H1 (cell line): Measurements from ENCODE around the gene B3GLCT.

Experiments used
- CHD2 ChIP-seq: IDR thresholded peaks from 2 replicates; pipeline ENCODE4 v1.6.1; 2012; ENCODE audit warnings: low read length, improper control_type of control experiment
- CTCF ChIP-seq, 3 experiments: IDR thresholded peaks; 1 replicate in 2 of 3; 2 replicates in 1 of 3; pipeline versions ENCODE4 v1.5.1 to v1.6.1; 2011; ENCODE audit warnings: low read length in 3 of 3, mild to moderate bottlenecking in 3 of 3, inconsistent platforms in 2 of 3, low read depth in 1 of 3, moderate library complexity in 1 of 3; ENCODE audit not compliant: insufficient read depth in 1 of 3; ENCODE audit errors: control extremely low read depth in 1 of 3
- HDAC2 ChIP-seq, 2 experiments: fragments of 300-600 bp in 1 of 2; sonication (generic) in 1 of 2; IDR thresholded peaks; 2 replicates each; pipeline ENCODE4 v1.6.1; 2011 to 2012; ENCODE audit warnings: low read depth in 2 of 2, low read length in 2 of 2, mild to moderate bottlenecking in 2 of 2, moderate library complexity in 2 of 2, borderline replicate concordance in 1 of 2, inconsistent platforms in 1 of 2
- POLR2A ChIP-seq, 2 experiments: IDR thresholded peaks; 1 replicate in 1 of 2; 2 replicates in 1 of 2; pipeline ENCODE4 v1.6.1; 2011; ENCODE audit warnings: low read depth in 2 of 2, low read length in 2 of 2, mild to moderate bottlenecking in 2 of 2; ENCODE audit errors: control extremely low read depth in 1 of 2
- RFX5 ChIP-seq: IDR thresholded peaks from 2 replicates; pipeline ENCODE4 v1.6.1; 2011; ENCODE audit warnings: low read depth, low read length, improper control_type of control experiment, borderline replicate concordance
- SP1 ChIP-seq: IDR thresholded peaks from 2 replicates; pipeline ENCODE4 v1.6.1; 2011; ENCODE audit warnings: low read depth, low read length
- YY1 ChIP-seq: IDR thresholded peaks from 2 replicates; pipeline ENCODE4 v1.6.1; 2011; ENCODE audit warnings: low read depth, mild to moderate bottlenecking, low read length

- TF ChIP-seq HDAC2 (IDR thresholded peaks at IDR 0.05; ENCODE audit: borderline replicate concordance in 1 of 2, low read depth in 2 of 2, low read length in 2 of 2) (no peak), CHD2 (no peak), YY1 (no peak), RFX5 (no peak), SP1 (no peak), POLR2A (IDR thresholded peaks at IDR 0.05; ENCODE audit: control extremely low read depth in 1 of 2, low read depth in 2 of 2, low read length in 2 of 2) (no peak), CTCF (IDR thresholded peaks at IDR 0.05; ENCODE audit: control extremely low read depth in 1 of 3, insufficient read depth in 1 of 3, low read depth in 1 of 3, low read length in 3 of 3) (no peak)
These were observed 41.1 kb downstream of the B3GLCT start for GRCh38 chr13:31240921-31241320.
